ENCODE data around the gene DNASE2. TPM values are rescaled to one million over a fixed set of nuclear protein-coding genes. Genes with fewer than 3 reads are reported as not detected.

DNASE2 gene
- total and polyA plus RNA-seq, 2 of the 8 experiments (the other 6 are each of a cell fraction or from before 2014, with no cell fraction given): 33.2 to 48.2 TPM

- WGBS, 2 experiments (ENCODE audit: extremely low coverage in 1 of 2, insufficient coverage in 1 of 2, insufficient read length in 1 of 2, insufficient replicate concordance in 2 of 2, low coverage in 1 of 2, low lambda C conversion rate in 2 of 2, missing lambda C conversion rate in 1 of 2): 96% methylated on average over 17 of the region's 18 CpGs; no CpG with 5 or more reads in 1 of the 2 experiments
- H4K5ac ChIP-seq (ENCODE audit: insufficient read length, low read depth, low read length): no peak overlapping the region
- no peak for TF ChIP-seq YY1 (IDR thresholded peaks at IDR 0.05; ENCODE audit: low read depth, low read length)
- no peak for TF ChIP-seq EP300 (IDR thresholded peaks at IDR 0.05; ENCODE audit: borderline replicate concordance in 1 of 2, low read depth in 2 of 2, low read length in 2 of 2)
- no peak for TF ChIP-seq SP1 (IDR thresholded peaks at IDR 0.05; ENCODE audit: low read depth, low read length)
- no peak for TF ChIP-seq ZNF274 (IDR thresholded peaks at IDR 0.05; ENCODE audit: borderline replicate concordance, extremely low read depth, low read length)
- TF ChIP-seq MAFK (IDR thresholded peaks at IDR 0.05; ENCODE audit: low read depth, low read length): no peak
- TF ChIP-seq HDAC6 (IDR thresholded peaks at IDR 0.05; ENCODE audit: low read depth, low read length): no peak
- no peak for TF ChIP-seq RXRA (IDR thresholded peaks at IDR 0.05; ENCODE audit: insufficient read depth, low read depth, low read length)
- TF ChIP-seq FOSL1 (IDR thresholded peaks at IDR 0.05; ENCODE audit: insufficient read depth, low read depth, low read length): no peak
- no peak for TF ChIP-seq PHF8 (conservative IDR thresholded peaks at IDR 0.05; ENCODE audit: low read depth, low read length)
- no peak for TF ChIP-seq ASH2L (IDR thresholded peaks at IDR 0.05; ENCODE audit: low read length)
- TF ChIP-seq EZH2 (IDR thresholded peaks at IDR 0.05; ENCODE audit: low read depth, low read length, severe bottlenecking): no peak
- TF ChIP-seq CBX8 (IDR thresholded peaks at IDR 0.05; ENCODE audit: borderline replicate concordance, low read depth, low read length): no peak
- TF ChIP-seq RFX5 (IDR thresholded peaks at IDR 0.05; ENCODE audit: borderline replicate concordance, low read depth, low read length): no peak
- TF ChIP-seq TEAD4 (IDR thresholded peaks at IDR 0.05; ENCODE audit: low read depth, low read length): no peak
Observed at GRCh38 chr19:12842511-12842910, 38.7 kb downstream of the DNASE2 start.

More at GRCh38 chr19:12842511-12842910, 38.7 kb downstream of the DNASE2 start:
- Histone ChIP-seq H3K4me1 (replicated peaks in 1 of 4; ENCODE audit: control insufficient read depth in 3 of 4, insufficient read depth in 4 of 4, low read length in 3 of 4) (peaks cover 6 to 31% (median 10%) of the 10 kb centered on the region in 4 experiments), H3K4ac (replicated peaks; ENCODE audit: insufficient read length, low read depth, low read length) (no peak overlapping the region), H3K23me2 (ENCODE audit: low read depth, low read length) (peaks cover 15% of the 10 kb centered on the region), H2AK5ac (ENCODE audit: low read depth, low read length) (no peak overlapping the region), H3K79me2 (ENCODE audit: control insufficient read depth in 1 of 2, insufficient read depth in 2 of 2, low read length in 2 of 2) (peaks cover 0 to 9% of the 10 kb centered on the region in 2 experiments; a peak in 2 of 4 replicates), H2AFZ (ENCODE audit: low read length) (no peak overlapping the region), H2BK120ac (replicated peaks; ENCODE audit: low read depth, low read length) (no peak overlapping the region), H3K18ac (ENCODE audit: extremely low read depth, low read length) (no peak overlapping the region), H3K79me1 (ENCODE audit: low read depth, low read length) (peaks cover 11% of the 10 kb centered on the region), H3K56ac (replicated peaks; ENCODE audit: insufficient read length, low read depth, low read length) (no peak overlapping the region), H2BK15ac (ENCODE audit: low read length) (0 out of 2 replicates have a peak overlapping the region, but pooled peaks have one; percentile 1), H2BK20ac (ENCODE audit: low read length) (no peak overlapping the region), H2BK5ac (ENCODE audit: low read depth, low read length) (peak overlapping the region; percentile 9), H3K4me2 (ENCODE audit: insufficient read depth in 1 of 2, low read depth in 2 of 2, low read length in 2 of 2) (no peak overlapping the region; a peak in 1 of 4 replicates), H3K27ac (ENCODE audit: low read depth, low read length) (no peak overlapping the region), H2BK12ac (ENCODE audit: low read depth, low read length) (0 out of 2 replicates have a peak overlapping the region, but pooled peaks have one; percentile 6), H3K4me3 (ENCODE audit: extremely low read depth in 1 of 4, insufficient read depth in 2 of 4, low read depth in 3 of 4, low read length in 4 of 4) (no peak overlapping the region), H3K14ac (ENCODE audit: insufficient read length) (no peak overlapping the region), H4K91ac (replicated peaks; ENCODE audit: insufficient read length, low read length) (no peak overlapping the region), H3K23ac (ENCODE audit: insufficient read length) (no peak overlapping the region), H3K36me3 (ENCODE audit: control insufficient read depth in 2 of 4, insufficient read depth in 4 of 4, low read length in 3 of 4) (peaks cover 0 to 3% (median 0%) of the 10 kb centered on the region in 4 experiments; a peak in 1 of 8 replicates), H4K8ac (ENCODE audit: extremely low read depth, insufficient read depth, low read length) (no peak overlapping the region; the same call in 1 of the 2 replicates), H4K20me1 (replicated peaks in 1 of 2; ENCODE audit: control insufficient read depth in 1 of 2, insufficient read depth in 2 of 2, low read length in 2 of 2) (peaks cover 8 to 21% of the 10 kb centered on the region in 2 experiments), H3K9me3 (ENCODE audit: insufficient read depth in 2 of 2, low read depth in 1 of 2, low read length in 1 of 2) (no peaks in the 10 kb centered on the region), H3K9ac (replicated peaks in 1 of 4; ENCODE audit: extremely low read depth in 1 of 4, low read depth in 3 of 4, low read length in 3 of 4) (no peak overlapping the region; a peak in 1 of 7 replicates), H3K27me3 (replicated peaks in 1 of 4; ENCODE audit: control insufficient read depth in 3 of 4, extremely low read depth in 1 of 4, insufficient read depth in 3 of 4, low read length in 3 of 4) (no peaks in the 10 kb centered on the region; a peak in 1 of 7 replicates)
- no peak for DNase-seq (ENCODE audit: low read depth in 1 of 2, low spot score in 2 of 2)
- FAIRE-seq: no peak
- ChIA-PET POLR2A (ENCODE audit: partially characterized antibody) (no interaction called here), CTCF (ENCODE audit: partially characterized antibody) (interaction anchor here (1.4 kb wide), 1 partner anchor 17 kb away, joined by 3 read pairs; no protein-coding TSS in a partner anchor)

Data from H1 (cell line).